Choroid plexus epithelial cell (primary cell): ENCODE data around the gene RHOJ.
"Not testable (repeated sequence)": the region's sequence is repeated elsewhere in the genome, so short reads cannot be mapped to it uniquely, and the experiment has no call there.

Experiments
- DNase-seq: peaks from one replicate; pipeline ENCODE4 v3.0.0-alpha.2; 2010; ENCODE audit warnings: low read depth
- H3K4me3 ChIP-seq: 2 replicates; pipeline ENCODE4 v1.5.1; 2011; ENCODE audit warnings: low read depth, mild to moderate bottlenecking, control low read depth, low read length, moderate library complexity
- TF ChIP-seq, protein P1 (sequence below): conservative IDR thresholded peaks from 2 replicates; pipeline ENCODE4 v1.5.1; 2011; ENCODE audit warnings: low read depth, mild to moderate bottlenecking, control low read depth, inconsistent platforms, low read length, moderate library complexity

RHOJ gene

DNA sequence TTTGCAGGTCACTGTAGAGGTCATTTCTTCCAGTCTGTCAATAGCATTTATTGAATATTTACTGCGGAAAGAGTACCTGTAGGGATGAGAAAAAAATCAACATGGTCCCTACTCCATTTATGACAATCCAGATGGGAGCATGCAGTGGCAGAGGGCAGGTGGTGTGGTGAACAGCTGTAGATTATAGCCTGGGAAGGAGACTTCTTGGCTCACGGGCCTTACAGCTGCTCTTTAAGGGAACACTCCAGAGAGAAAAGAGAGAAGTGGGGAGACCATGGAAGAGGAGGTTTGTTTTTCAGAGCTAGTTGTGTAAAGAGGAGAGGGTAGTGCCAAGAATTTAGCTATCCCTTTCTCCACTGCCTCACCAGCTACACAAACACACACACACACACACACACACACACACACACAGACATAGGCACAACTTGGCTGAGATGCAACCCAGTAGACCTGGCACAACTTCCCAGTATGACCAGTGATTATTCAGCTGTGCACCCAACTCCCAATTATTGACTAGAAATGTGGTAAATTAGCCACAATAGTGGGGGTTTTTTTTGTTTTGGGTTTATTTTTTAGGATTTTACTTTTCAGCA, 73.4 kb downstream of the RHOJ start:
- H3K4me3 ChIP-seq: no peak overlapping the region
- DNase-seq: no peak
- TF ChIP-seq, protein P1, sequence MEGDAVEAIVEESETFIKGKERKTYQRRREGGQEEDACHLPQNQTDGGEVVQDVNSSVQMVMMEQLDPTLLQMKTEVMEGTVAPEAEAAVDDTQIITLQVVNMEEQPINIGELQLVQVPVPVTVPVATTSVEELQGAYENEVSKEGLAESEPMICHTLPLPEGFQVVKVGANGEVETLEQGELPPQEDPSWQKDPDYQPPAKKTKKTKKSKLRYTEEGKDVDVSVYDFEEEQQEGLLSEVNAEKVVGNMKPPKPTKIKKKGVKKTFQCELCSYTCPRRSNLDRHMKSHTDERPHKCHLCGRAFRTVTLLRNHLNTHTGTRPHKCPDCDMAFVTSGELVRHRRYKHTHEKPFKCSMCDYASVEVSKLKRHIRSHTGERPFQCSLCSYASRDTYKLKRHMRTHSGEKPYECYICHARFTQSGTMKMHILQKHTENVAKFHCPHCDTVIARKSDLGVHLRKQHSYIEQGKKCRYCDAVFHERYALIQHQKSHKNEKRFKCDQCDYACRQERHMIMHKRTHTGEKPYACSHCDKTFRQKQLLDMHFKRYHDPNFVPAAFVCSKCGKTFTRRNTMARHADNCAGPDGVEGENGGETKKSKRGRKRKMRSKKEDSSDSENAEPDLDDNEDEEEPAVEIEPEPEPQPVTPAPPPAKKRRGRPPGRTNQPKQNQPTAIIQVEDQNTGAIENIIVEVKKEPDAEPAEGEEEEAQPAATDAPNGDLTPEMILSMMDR: no peak

DNA sequence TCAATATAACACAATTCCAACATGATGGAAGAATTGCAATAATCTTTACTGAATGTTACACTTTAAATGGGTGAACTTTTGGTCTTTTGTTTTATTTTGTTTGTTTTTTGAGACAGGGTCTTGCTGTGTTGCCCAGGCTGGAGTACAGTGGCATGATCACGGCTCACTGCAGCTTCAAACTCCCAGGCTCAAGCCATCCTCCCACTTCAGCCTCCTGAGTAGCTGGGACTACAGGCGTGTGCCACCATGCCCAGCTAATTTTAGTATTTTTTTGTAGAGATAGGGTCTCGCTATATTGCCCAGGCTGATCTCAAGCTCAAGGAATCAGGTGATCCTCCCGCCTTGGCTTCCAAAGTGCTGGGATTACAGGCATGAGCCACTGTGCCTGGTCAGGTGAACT, 75.7 kb downstream of the RHOJ start:
- H3K4me3 ChIP-seq, DNase-seq: not testable (repeated sequence)

DNA sequence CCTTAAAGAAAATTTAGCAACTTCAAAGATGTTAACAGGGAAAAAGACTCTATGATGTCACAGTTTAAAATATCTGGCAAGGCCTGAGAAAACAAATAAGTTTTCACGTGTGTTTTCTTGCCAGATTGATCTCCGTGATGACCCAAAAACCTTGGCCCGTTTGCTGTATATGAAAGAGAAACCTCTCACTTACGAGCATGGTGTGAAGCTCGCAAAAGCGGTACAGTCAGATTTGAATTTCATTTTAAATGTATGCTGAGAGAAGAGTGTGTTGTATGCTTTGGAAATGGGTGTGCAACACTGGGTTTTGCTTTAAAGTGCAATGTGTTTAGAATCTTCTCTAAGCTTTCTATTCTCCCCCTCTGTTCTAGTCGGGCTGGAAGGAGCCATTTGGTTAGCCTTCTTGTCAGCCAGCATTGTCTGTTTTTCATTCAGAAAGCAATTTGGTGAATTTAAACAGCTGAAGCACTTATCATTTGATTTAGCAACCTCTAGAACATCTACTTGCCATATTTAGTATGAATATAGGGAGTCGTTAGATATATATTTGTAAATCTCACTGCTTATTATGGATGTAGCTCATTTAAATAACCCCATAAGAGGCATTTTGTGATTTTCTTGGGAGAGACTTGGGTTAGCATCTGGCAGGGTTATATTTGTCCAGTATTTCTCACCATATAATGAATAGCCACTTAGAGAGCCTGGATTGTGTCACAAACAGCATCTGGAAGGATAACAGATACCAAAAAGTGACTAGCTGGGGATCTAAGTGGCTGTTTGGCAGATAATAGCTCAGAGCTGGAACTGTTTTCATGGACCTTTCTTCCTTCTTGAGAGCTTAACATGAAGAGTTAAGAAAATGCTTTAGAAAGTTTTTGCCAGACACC, 79.0 kb downstream of the RHOJ start:
- no peak for DNase-seq
- TF ChIP-seq, protein P1: no peak

DNA sequence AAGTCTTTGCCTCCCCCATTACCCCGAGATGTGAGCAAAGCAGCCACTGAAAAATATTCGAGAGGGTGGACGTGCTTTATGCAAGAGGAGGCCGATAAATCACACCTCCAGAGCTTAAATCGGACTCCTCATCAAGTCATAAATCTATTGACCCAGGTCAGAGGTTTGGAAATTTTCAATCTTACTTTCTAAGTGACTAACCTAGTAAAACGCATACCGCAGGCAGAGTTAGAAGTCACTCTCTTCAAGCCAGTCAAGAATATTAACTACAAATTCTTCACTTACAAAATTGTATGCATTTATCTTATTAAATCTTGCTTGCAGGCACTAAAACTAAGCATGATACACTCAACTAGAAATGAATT, 79.6 kb downstream of the RHOJ start:
- no peak for DNase-seq
- TF ChIP-seq, protein P1: no peak
- H3K4me3 ChIP-seq: no peak overlapping the region

More for the DNA sequence above, 79.0 kb downstream of the RHOJ start:
- no peak overlapping the region for H3K4me3 ChIP-seq

DNA sequence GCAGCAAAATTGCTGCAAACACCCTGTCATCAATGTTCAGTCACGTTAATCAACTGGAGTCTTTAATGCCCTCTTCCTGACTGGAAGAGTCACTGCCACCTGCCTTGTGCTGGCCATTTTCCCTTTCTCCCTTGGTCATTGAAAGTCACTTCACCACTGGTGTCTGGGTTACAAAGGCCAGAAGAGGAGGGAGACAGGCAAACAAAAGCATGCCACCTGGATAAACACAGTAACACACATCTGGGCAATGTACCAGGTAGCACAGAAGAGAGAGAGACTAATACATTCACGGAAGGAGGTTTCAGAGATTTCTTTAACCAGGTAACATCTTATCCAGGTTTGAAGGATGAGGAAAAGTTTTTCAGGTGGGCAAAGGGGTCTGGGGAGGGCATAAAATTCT, 81.8 kb downstream of the RHOJ start:
- no peak overlapping the region for H3K4me3 ChIP-seq
- TF ChIP-seq, protein P1: no peak
- no peak for DNase-seq

DNA sequence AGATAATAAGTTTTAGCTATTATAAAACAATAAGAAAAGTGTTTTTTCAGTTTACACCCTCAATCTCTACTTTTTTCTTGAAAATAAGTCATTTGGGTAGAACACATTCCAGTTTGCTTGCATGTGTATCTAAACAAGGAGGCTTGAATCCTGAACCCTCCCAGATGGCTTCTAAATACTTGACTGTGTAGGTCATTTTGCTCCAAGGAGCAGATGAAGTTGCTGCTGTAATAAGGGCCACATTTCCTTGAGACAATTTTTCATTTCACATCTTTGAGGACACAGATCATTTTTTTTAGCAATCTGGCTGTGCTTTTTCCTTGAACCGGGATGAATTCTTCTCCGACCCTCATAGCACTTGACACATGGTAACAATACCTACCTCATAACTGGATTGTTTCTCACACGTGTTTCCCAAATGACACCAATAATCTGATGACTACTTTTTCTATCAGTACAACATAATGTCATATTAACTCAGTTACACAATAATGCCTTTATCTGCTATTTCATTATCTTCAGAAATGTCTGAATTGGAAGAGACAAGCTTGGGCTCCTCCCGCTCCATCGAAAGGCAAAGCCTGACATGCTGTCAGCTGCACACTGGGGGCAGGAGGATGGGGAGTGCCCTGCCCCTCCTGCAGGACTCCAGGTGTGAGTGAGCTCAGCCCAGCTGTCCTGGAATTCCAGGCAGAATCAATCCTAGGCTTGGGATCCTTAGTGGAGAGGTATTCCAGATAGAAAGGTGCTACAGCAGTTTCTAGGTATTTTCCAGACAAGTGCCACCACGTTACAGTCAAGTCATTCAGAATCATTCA, 83.6 kb downstream of the RHOJ start:
- H3K4me3 ChIP-seq: no peak overlapping the region
- peak; percentile 13 for DNase-seq
- TF ChIP-seq, protein P1: no peak

DNA sequence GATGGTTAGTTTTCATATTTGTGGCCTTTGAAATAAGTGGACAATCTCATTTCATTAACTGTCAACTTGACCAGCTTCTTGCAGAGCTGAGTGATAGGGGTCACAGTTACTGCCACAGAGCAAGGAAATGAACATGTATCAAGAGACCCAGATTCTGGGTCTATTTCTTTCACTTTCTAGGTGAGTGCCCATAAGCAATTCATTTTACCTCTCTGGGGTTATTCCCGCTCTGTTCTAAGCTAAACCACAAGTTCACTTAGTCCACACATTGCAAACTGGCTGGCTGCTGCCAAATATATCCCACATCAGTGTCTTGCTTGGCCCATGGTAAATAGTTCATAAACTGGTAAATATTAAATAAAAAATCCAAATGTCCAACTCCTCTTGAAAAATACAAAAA, 84.6 kb downstream of the RHOJ start:
- DNase-seq: no peak
- no peak overlapping the region for H3K4me3 ChIP-seq
- TF ChIP-seq, protein P1: no peak
